Stimulated activated CD8-positive, alpha-beta memory T cell treated with anti-CD3 and anti-CD28 coated beads, Interleukin-7, amount 100 ng/mL, for 4 hours (primary cell): ENCODE results near the gene PPDPF.

ENCODE experiments used
- DNase-seq, 2 donors: peaks; one replicate each; pipeline ENCODE4 v3.0.0-alpha.2; 2020; ENCODE audit warnings: low read depth in 2 of 2

The PPDPF gene

GRCh38 chr20:63487781-63488241 lies 32.8 kb upstream of the PPDPF start:
- DNase-seq, result no peak

GRCh38 chr20:63488315-63489251 lies 32.0 kb upstream of the PPDPF start:
- no peak for DNase-seq

GRCh38 chr20:63490416-63490815 lies 30.1 kb upstream of the PPDPF start:
- DNase-seq, result no peak

GRCh38 chr20:63491078-63491477 lies 29.5 kb upstream of the PPDPF start:
- DNase-seq, result no peak

- DNase-seq, result no peak
Observed at GRCh38 chr20:63491635-63492230, 28.8 kb upstream of the PPDPF start.

- DNase-seq, result no peak
Observed at GRCh38 chr20:63492518-63492917, 28.0 kb upstream of the PPDPF start.

- DNase-seq, result no peak
Observed at GRCh38 chr20:63492982-63493381, 27.6 kb upstream of the PPDPF start.

GRCh38 chr20:63493563-63494020 lies 27.0 kb upstream of the PPDPF start:
- no peak for DNase-seq

- no peak for DNase-seq
Observed at GRCh38 chr20:63494084-63494419, 26.5 kb upstream of the PPDPF start.

GRCh38 chr20:63494420-63495166 lies 26.0 kb upstream of the PPDPF start:
- no peak for DNase-seq

GRCh38 chr20:63495167-63495720 lies 25.3 kb upstream of the PPDPF start:
- DNase-seq, result no peak

- DNase-seq, result peak; percentile 44 to 63
Observed at GRCh38 chr20:63495741-63496595, 24.6 kb upstream of the PPDPF start.

- DNase-seq, result no peak
Observed at GRCh38 chr20:63496596-63497120, 23.9 kb upstream of the PPDPF start.

GRCh38 chr20:63497138-63497945 lies 23.2 kb upstream of the PPDPF start:
- no peak for DNase-seq

GRCh38 chr20:63497946-63498935 lies 22.3 kb upstream of the PPDPF start:
- DNase-seq, result no peak

GRCh38 chr20:63498960-63499337 lies 21.6 kb upstream of the PPDPF start, which contains the start of gene EEF1A2:
Gene EEF1A2, minus strand, starts transcription at chr20:63499083. Its CDS starts 1,320 bp downstream, at chr20:63497763.
- DNase-seq, result peak in 1 of 2 donors; percentile 41

GRCh38 chr20:63499338-63499969 lies 21.1 kb upstream of the PPDPF start:
- DNase-seq, result no peak
